Activated CD8-positive, alpha-beta T cell treated with anti-CD3 and anti-CD28 coated beads for 36 hours (primary cell): ENCODE results near the gene COL6A3. TPM values are rescaled to one million over a fixed set of nuclear protein-coding genes. Genes with fewer than 3 reads are reported as not detected.

Experiments
- ATAC-seq: fragments of 200-7000 bp; cut with Tn5 transposase; one replicate; pipeline ENCODE4 v1.10.0; 2021; ENCODE audit warnings: mild to moderate bottlenecking, moderate library complexity
- CTCF ChIA-PET: fragments of 350-600 bp; sonication (Branson Sonifier 250); formaldehyde crosslinking; loops from one replicate; lab custom pipeline; 2021; ENCODE audit warnings: antibody characterized with exemption; lab: Charles Lee
- POLR2A ChIA-PET: fragments of 350-600 bp; sonication (Branson Sonifier 250); formaldehyde crosslinking; loops from one replicate; lab custom pipeline; 2021; ENCODE audit warnings: antibody characterized with exemption; lab: Charles Lee
- DNase-seq: peaks from one replicate; pipeline ENCODE4 v3.0.0-alpha.2; 2020
- H3K27ac Mint-ChIP-seq: one replicate; pipeline ENCODE4 v1.8.0; 2021; ENCODE audit warnings: mild to moderate bottlenecking, mixed read lengths
- H3K27me3 Mint-ChIP-seq: one replicate; pipeline ENCODE4 v1.8.0; 2021; ENCODE audit warnings: mixed read lengths
- H3K36me3 Mint-ChIP-seq: one replicate; pipeline ENCODE4 v1.8.0; 2021; ENCODE audit warnings: low read depth, mixed read lengths
- H3K4me1 Mint-ChIP-seq: one replicate; pipeline ENCODE4 v1.8.0; 2021; ENCODE audit warnings: low read depth, mixed read lengths
- H3K4me3 Mint-ChIP-seq: one replicate; pipeline ENCODE4 v1.8.0; 2021; ENCODE audit warnings: mild to moderate bottlenecking, moderate library complexity, mixed read lengths
- H3K9me3 Mint-ChIP-seq: one replicate; pipeline ENCODE4 v1.8.0; 2021; ENCODE audit warnings: mixed read lengths
- CTCF ChIP-seq: fragments of 200-600 bp; IDR thresholded peaks from one replicate; pipeline ENCODE4 v1.8.0; 2022; ENCODE audit warnings: antibody characterized with exemption, mild to moderate bottlenecking
- intact Hi-C: fragments of 100-400 bp; cut with micrococcal nuclease; formaldehyde crosslinking; loops from one replicate; pipeline ENCODE4 v1.10.0; 2022
- total RNA-seq, 2 experiments: library from RNA; stranded (reverse); gene quantifications; one replicate each; pipeline ENCODE4 v1.2.3, GENCODE V29; 2021

The COL6A3 gene
- total RNA-seq, 2 experiments from 2014 or later: 4.0 to 4.1 TPM

DNA sequence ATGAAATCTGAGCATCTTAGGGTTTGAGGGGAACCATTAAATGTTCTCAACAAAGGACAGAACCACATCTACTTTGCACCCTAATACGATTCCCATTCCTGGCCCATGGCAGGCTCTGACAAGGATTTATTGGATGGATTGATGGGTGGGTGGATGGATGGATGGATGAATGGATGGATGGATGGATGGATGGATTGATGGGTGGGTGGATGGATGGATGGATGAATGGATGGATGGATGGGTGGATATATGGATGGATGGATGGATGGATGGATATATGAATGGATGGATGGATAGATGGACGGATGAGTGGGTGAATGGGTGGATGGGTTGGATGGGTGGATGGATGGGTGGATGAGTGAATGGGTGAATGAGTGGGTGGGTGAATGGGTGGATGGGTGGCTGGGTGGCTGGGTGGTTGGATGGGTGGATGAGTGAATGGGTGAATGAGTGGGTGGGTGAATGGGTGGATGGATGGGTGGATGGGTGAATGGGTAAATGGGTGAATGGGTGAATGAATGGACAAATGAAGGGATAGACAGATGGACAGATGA is 43.5 kb upstream of the COL6A3 start:
- ChIA-PET CTCF (interaction anchor here (1.3 to 2.5 kb wide), 3 partner anchors 18 to 36 kb away, joined by 4 to 12 read pairs (median 8); no protein-coding TSS in a partner anchor), POLR2A (interaction anchor here (1.3 kb wide), 1 partner anchor 28 kb away, joined by 3 read pairs; no protein-coding TSS in a partner anchor)
- Mint-ChIP-seq H3K27ac (no peak overlapping the region), H3K4me1 (peaks cover 17% of the 10 kb centered on the region), H3K27me3 (no peaks in the 10 kb centered on the region), H3K4me3 (no peak overlapping the region), H3K9me3 (peaks cover 2% of the 10 kb centered on the region), H3K36me3 (no peaks in the 10 kb centered on the region)
- intact Hi-C loops: no loop called here
- no peak for ATAC-seq
- no peak for TF ChIP-seq CTCF
- no peak for DNase-seq

- no peaks in the 10 kb centered on the region for H3K27me3 Mint-ChIP-seq
- H3K4me1 Mint-ChIP-seq: peaks cover 17% of the 10 kb centered on the region
- H3K27ac Mint-ChIP-seq: no peak overlapping the region
- TF ChIP-seq CTCF: no peak
- no peaks in the 10 kb centered on the region for H3K36me3 Mint-ChIP-seq
- H3K4me3 Mint-ChIP-seq: no peak overlapping the region
- DNase-seq (no peak), ATAC-seq (no peak)
- intact Hi-C loops: no loop called here
- ChIA-PET CTCF (interaction anchor here (1.3 to 1.9 kb wide), 2 partner anchors 34 to 116 kb away, joined by 4 to 6 read pairs; no protein-coding TSS in a partner anchor), POLR2A (interaction anchor here (0.8 kb wide), 1 partner anchor 22 kb away, joined by 3 read pairs; no protein-coding TSS in a partner anchor)
- peaks cover 2% of the 10 kb centered on the region for H3K9me3 Mint-ChIP-seq
Observed at GRCh38 chr2:237456200-237456843, 42.4 kb upstream of the COL6A3 start.

- CTCF ChIA-PET: interaction anchor here (1.3 to 2.3 kb wide), 3 partner anchors 34 to 116 kb away, joined by 4 to 7 read pairs (median 6); no protein-coding TSS in a partner anchor
Observed at GRCh38 chr2:237455764-237456163, 41.8 kb upstream of the COL6A3 start.

DNA sequence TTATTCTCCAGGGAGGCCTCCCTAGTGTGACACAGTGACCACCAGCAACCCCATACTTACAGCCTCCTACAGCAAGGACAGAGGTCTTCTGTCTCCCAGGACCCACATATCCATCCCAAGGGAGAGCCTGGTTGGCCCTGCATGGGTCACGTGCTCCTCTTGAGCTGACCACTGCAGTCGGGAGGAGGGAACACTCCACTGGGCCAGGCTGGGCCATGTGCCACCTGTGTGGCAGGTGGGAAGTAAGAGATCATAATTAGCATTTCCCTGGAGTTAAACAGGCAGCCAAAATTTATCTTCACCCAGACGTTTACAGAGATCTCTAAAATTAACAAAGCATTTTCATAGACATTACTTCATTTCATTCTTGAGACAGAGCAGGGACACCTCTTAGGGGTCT is 39.7 kb upstream of the COL6A3 start:
- no peak for TF ChIP-seq CTCF
- no peaks in the 10 kb centered on the region for H3K36me3 Mint-ChIP-seq
- ChIA-PET CTCF (interaction anchor here (1.1 to 2.3 kb wide), 2 partner anchors 21 to 32 kb away, joined by 3 to 7 read pairs; no protein-coding TSS in a partner anchor), POLR2A (interaction anchor here (1.4 kb wide), 2 partner anchors 13 to 26 kb away, joined by 3 to 4 read pairs; no protein-coding TSS in a partner anchor)
- intact Hi-C loops: no loop called here
- H3K27me3 Mint-ChIP-seq: no peaks in the 10 kb centered on the region
- H3K4me1 Mint-ChIP-seq: peaks cover 22% of the 10 kb centered on the region
- H3K9me3 Mint-ChIP-seq: peaks cover 2% of the 10 kb centered on the region
- ATAC-seq (no peak), DNase-seq (no peak)
- no peak overlapping the region for H3K27ac Mint-ChIP-seq
- no peak overlapping the region for H3K4me3 Mint-ChIP-seq

More at GRCh38 chr2:237455764-237456163, 41.8 kb upstream of the COL6A3 start:
- peaks cover 17% of the 10 kb centered on the region for H3K4me1 Mint-ChIP-seq
- H3K27ac Mint-ChIP-seq: no peak overlapping the region
- DNase-seq: no peak
- H3K36me3 Mint-ChIP-seq: no peaks in the 10 kb centered on the region
- H3K4me3 Mint-ChIP-seq: no peak overlapping the region
- H3K27me3 Mint-ChIP-seq: no peaks in the 10 kb centered on the region
- intact Hi-C loops: no loop called here
- POLR2A ChIA-PET: no interaction called here
- no peak for ATAC-seq
- peaks cover 2% of the 10 kb centered on the region for H3K9me3 Mint-ChIP-seq
- TF ChIP-seq CTCF: no peak

DNA sequence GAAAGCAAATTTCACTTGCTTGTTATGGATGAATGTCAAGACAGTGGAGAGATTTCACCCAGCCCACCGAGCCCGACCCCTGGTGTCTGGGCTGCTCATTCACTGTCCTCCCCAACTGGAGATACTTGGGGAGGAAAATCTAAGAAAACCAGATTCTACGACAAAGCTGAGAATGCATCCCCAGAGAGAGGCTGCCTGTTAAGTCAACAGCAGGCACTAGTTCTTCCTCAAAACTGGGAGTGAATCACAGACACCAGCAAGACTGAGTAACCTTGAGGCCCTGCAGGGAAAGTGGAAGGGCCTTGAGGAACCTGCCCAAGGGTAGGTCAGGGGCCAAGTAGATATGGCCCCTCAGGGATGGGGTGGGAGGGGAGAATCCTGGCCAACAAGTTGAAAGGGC is 38.9 kb upstream of the COL6A3 start:
- Mint-ChIP-seq H3K9me3 (peaks cover 2% of the 10 kb centered on the region), H3K4me1 (peaks cover 15% of the 10 kb centered on the region), H3K27ac (no peak overlapping the region), H3K4me3 (no peak overlapping the region), H3K36me3 (no peaks in the 10 kb centered on the region), H3K27me3 (no peaks in the 10 kb centered on the region)
- ATAC-seq (no peak), DNase-seq (no peak)
- CTCF ChIA-PET: interaction anchor here (1.1 kb wide), 1 partner anchor 22 kb away, joined by 3 read pairs; no protein-coding TSS in a partner anchor
- intact Hi-C loops: no loop called here
- POLR2A ChIA-PET: interaction anchor here (1.4 kb wide), 2 partner anchors 12 to 25 kb away, joined by 3 to 4 read pairs; no protein-coding TSS in a partner anchor
- TF ChIP-seq CTCF: no peak
